ENCODE results near the gene TVP23C. TPM values are rescaled to one million over a fixed set of nuclear protein-coding genes. Genes with fewer than 3 reads are reported as not detected.

The TVP23C gene
- total RNA-seq, 2 donors from 2014 or later = 30.7 to 73.2 TPM

- H3K36me3 Mint-ChIP-seq (ENCODE audit: low read depth) = peaks cover 83% of the 10 kb centered on the region
- TF ChIP-seq CTCF (conservative IDR thresholded peaks at IDR 0.05) = no peak
- H3K9me3 ChIP-seq (ENCODE audit: control insufficient read depth, low read length) = peaks cover 15% of the 10 kb centered on the region
- H3K9ac ChIP-seq (ENCODE audit: extremely low read depth, low read length, poor library complexity, severe bottlenecking) = no peak overlapping the region
- 88% methylated on average over 2 of the region's 2 CpGs; no CpG with 5 or more reads in 1 of the 2 experiments for whole genome bisulfite sequencing, 2 experiments (ENCODE audit: insufficient coverage in 1 of 2, insufficient read length in 1 of 2)
- no peak overlapping the region for H3K4me3 Mint-ChIP-seq
- DNase-seq = peak; percentile 82
- H3K27me3 Mint-ChIP-seq (ENCODE audit: insufficient read depth) = no peaks in the 10 kb centered on the region
- no peak overlapping the region for H3K4me3 ChIP-seq (ENCODE audit: low read length)
- no peak overlapping the region for H3K27ac ChIP-seq (ENCODE audit: low read depth, low read length)
- no peaks in the 10 kb centered on the region for H3K9me3 Mint-ChIP-seq
- no peaks in the 10 kb centered on the region for H3K4me1 ChIP-seq (ENCODE audit: control insufficient read depth, insufficient read depth, low read length)
- H3K27ac Mint-ChIP-seq = no peak overlapping the region
- H3K4me1 Mint-ChIP-seq = peaks cover 3% of the 10 kb centered on the region
- peaks cover 93% of the 10 kb centered on the region for H3K36me3 ChIP-seq (ENCODE audit: control insufficient read depth, insufficient read depth, low read length)
- no peaks in the 10 kb centered on the region for H3K27me3 ChIP-seq (ENCODE audit: control insufficient read depth, insufficient read depth, low read length, poor library complexity, severe bottlenecking)
Observed at GRCh38 chr17:15498107-15498506, 65.2 kb downstream of the TVP23C start.

- no peak for TF ChIP-seq CTCF (conservative IDR thresholded peaks at IDR 0.05)
- Histone ChIP-seq H3K9ac (ENCODE audit: extremely low read depth, low read length, poor library complexity, severe bottlenecking) (no peak overlapping the region), H3K9me3 (ENCODE audit: control insufficient read depth, low read length) (peaks cover 15% of the 10 kb centered on the region), H3K4me3 (ENCODE audit: low read length) (no peak overlapping the region), H3K4me1 (ENCODE audit: control insufficient read depth, insufficient read depth, low read length) (no peaks in the 10 kb centered on the region), H3K27me3 (ENCODE audit: control insufficient read depth, insufficient read depth, low read length, poor library complexity, severe bottlenecking) (no peaks in the 10 kb centered on the region), H3K36me3 (ENCODE audit: control insufficient read depth, insufficient read depth, low read length) (peaks cover 96% of the 10 kb centered on the region), H3K27ac (ENCODE audit: low read depth, low read length) (no peak overlapping the region)
- no peak overlapping the region for H3K27ac Mint-ChIP-seq
- no peaks in the 10 kb centered on the region for H3K9me3 Mint-ChIP-seq
- WGBS, 2 experiments (ENCODE audit: insufficient coverage in 1 of 2, insufficient read length in 1 of 2) = 96 to 97% methylated on average over 6 to 7 of the region's 7 CpGs
- H3K36me3 Mint-ChIP-seq (ENCODE audit: low read depth) = peaks cover 84% of the 10 kb centered on the region
- H3K27me3 Mint-ChIP-seq (ENCODE audit: insufficient read depth) = no peaks in the 10 kb centered on the region
- no peak overlapping the region for H3K4me3 Mint-ChIP-seq
- no peak for DNase-seq
- H3K4me1 Mint-ChIP-seq = peaks cover 1% of the 10 kb centered on the region
Observed at GRCh38 chr17:15496735-15497670, 66.3 kb downstream of the TVP23C start.

- peaks cover 85% of the 10 kb centered on the region for H3K36me3 Mint-ChIP-seq (ENCODE audit: low read depth)
- TF ChIP-seq CTCF (conservative IDR thresholded peaks at IDR 0.05) = no peak
Observed at GRCh38 chr17:15494821-15495220, 68.5 kb downstream of the TVP23C start.

More at GRCh38 chr17:15494821-15495220, 68.5 kb downstream of the TVP23C start:
- Histone ChIP-seq H3K4me1 (ENCODE audit: control insufficient read depth, insufficient read depth, low read length) (no peaks in the 10 kb centered on the region), H3K27me3 (ENCODE audit: control insufficient read depth, insufficient read depth, low read length, poor library complexity, severe bottlenecking) (no peaks in the 10 kb centered on the region), H3K27ac (ENCODE audit: low read depth, low read length) (no peak overlapping the region), H3K9me3 (ENCODE audit: control insufficient read depth, low read length) (peaks cover 15% of the 10 kb centered on the region), H3K36me3 (ENCODE audit: control insufficient read depth, insufficient read depth, low read length) (peaks cover 94% of the 10 kb centered on the region), H3K4me3 (ENCODE audit: low read length) (no peak overlapping the region), H3K9ac (ENCODE audit: extremely low read depth, low read length, poor library complexity, severe bottlenecking) (no peak overlapping the region)
- Mint-ChIP-seq H3K27ac (no peak overlapping the region), H3K27me3 (ENCODE audit: insufficient read depth) (no peaks in the 10 kb centered on the region), H3K9me3 (no peaks in the 10 kb centered on the region), H3K4me1 (peaks cover 8% of the 10 kb centered on the region), H3K4me3 (no peak overlapping the region)
- DNase-seq = no peak
